SK-N-SH (cell line): ENCODE measurements around the gene UBE2E2.

Experiments used
- EZH2phosphoT487 ChIP-seq: fragments of 200-600 bp; sonication (generic); IDR thresholded peaks from 2 replicates; pipeline ENCODE4 v1.6.1; 2017; ENCODE audit warnings: low read depth, mixed run types, mild to moderate bottlenecking, antibody characterized with exemption, moderate library complexity, borderline replicate concordance
- FOXJ3 ChIP-seq: sonication (generic); formaldehyde crosslinking; IDR thresholded peaks from 2 replicates; pipeline ENCODE4 v1.5.1; 2020; ENCODE audit warnings: mild to moderate bottlenecking, missing genetic modification reagents
- FOXM1 ChIP-seq: IDR thresholded peaks from 2 replicates; pipeline ENCODE4 v1.4.0; 2012; ENCODE audit warnings: low read depth, mild to moderate bottlenecking
- GABPA ChIP-seq: IDR thresholded peaks from 2 replicates; pipeline ENCODE4 v1.4.0; 2012; ENCODE audit warnings: low read depth, mild to moderate bottlenecking
- GATA2 ChIP-seq: sonication (generic); formaldehyde crosslinking; IDR thresholded peaks from 2 replicates; pipeline ENCODE4 v1.5.0; 2020; ENCODE audit warnings: mild to moderate bottlenecking, missing genetic modification reagents
- POLR2AphosphoS5 ChIP-seq: IDR thresholded peaks from 2 replicates; pipeline ENCODE4 v1.6.1; 2012; ENCODE audit warnings: low read depth, low read length
- RAD21 ChIP-seq: IDR thresholded peaks from 2 replicates; pipeline ENCODE4 v1.6.1; 2012; ENCODE audit warnings: mild to moderate bottlenecking, low read length
- RCOR1 ChIP-seq: fragments of 150-350 bp; IDR thresholded peaks from 2 replicates; pipeline ENCODE4 v1.6.1; 2017; ENCODE audit warnings: antibody characterized with exemption, low read length
- RXRA ChIP-seq: IDR thresholded peaks from 2 replicates; pipeline ENCODE4 v1.4.0; 2012; ENCODE audit warnings: low read depth, mild to moderate bottlenecking, borderline replicate concordance
- TEAD4 ChIP-seq: IDR thresholded peaks from 2 replicates; pipeline ENCODE4 v1.4.0; 2012; ENCODE audit warnings: mild to moderate bottlenecking, borderline replicate concordance; ENCODE audit not compliant: insufficient read depth
- YY1 ChIP-seq: IDR thresholded peaks from 2 replicates; pipeline ENCODE4 v1.4.0; 2012; ENCODE audit warnings: low read depth, mild to moderate bottlenecking
- TF ChIP-seq, protein P1 (sequence below): fragments of 200-600 bp; sonication (generic); IDR thresholded peaks from 2 replicates; pipeline ENCODE4 v1.6.1; 2017; ENCODE audit warnings: antibody characterized with exemption, mild to moderate bottlenecking, moderate library complexity
- TF ChIP-seq, protein P2 (sequence below): IDR thresholded peaks from 2 replicates; pipeline ENCODE4 v1.4.0; 2012; ENCODE audit warnings: low read depth

DNA sequence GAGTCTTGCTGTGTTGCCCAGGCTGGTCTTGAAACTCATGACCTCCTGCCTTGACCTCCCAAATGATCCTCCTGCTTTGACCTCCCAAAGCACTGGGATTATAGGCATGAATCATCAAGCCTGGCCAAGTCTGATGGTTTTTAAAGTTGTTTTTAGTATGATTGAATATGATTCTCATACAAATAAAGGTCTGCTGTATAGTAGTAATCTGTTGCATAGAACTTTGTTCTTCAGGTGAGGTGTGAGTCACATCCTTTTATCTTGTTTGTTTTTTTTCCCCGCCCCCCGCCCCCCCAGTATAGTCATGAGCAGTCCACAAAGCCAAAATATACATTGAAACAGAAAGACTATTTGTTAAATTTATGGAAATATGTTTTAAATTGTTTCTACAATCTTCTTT lies 39.0 kb downstream of the UBE2E2 start:
- no peak for TF ChIP-seq RAD21
- TF ChIP-seq TEAD4, result no peak
- no peak for TF ChIP-seq POLR2AphosphoS5
- TF ChIP-seq GATA2, result no peak
- TF ChIP-seq, protein P1, sequence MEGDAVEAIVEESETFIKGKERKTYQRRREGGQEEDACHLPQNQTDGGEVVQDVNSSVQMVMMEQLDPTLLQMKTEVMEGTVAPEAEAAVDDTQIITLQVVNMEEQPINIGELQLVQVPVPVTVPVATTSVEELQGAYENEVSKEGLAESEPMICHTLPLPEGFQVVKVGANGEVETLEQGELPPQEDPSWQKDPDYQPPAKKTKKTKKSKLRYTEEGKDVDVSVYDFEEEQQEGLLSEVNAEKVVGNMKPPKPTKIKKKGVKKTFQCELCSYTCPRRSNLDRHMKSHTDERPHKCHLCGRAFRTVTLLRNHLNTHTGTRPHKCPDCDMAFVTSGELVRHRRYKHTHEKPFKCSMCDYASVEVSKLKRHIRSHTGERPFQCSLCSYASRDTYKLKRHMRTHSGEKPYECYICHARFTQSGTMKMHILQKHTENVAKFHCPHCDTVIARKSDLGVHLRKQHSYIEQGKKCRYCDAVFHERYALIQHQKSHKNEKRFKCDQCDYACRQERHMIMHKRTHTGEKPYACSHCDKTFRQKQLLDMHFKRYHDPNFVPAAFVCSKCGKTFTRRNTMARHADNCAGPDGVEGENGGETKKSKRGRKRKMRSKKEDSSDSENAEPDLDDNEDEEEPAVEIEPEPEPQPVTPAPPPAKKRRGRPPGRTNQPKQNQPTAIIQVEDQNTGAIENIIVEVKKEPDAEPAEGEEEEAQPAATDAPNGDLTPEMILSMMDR, result no peak
- TF ChIP-seq FOXM1, result no peak
- TF ChIP-seq, protein P2, sequence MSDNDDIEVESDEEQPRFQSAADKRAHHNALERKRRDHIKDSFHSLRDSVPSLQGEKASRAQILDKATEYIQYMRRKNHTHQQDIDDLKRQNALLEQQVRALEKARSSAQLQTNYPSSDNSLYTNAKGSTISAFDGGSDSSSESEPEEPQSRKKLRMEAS, result no peak
- TF ChIP-seq EZH2phosphoT487, result no peak
- no peak for TF ChIP-seq GABPA
- no peak for TF ChIP-seq RXRA
- TF ChIP-seq FOXJ3 (CRISPR knock-in tag), result no peak
- TF ChIP-seq RCOR1, result no peak
- TF ChIP-seq YY1, result no peak
